CD4-positive, alpha-beta T cell treated with Interferon gamma for 1 hour (primary cell): ENCODE results near the gene DHX36.

ENCODE experiments used
- DNase-seq: peaks from one replicate; pipeline ENCODE4 v3.0.0-alpha.2; 2020

DHX36 gene

GRCh38 chr3:154223519-154223918 is 100.8 kb downstream of the DHX36 start:
- no peak for DNase-seq
